WERI-Rb-1 (cell line): ENCODE results near the gene TCTN1.

Experiments
- DNase-seq: peaks from one replicate; pipeline ENCODE4 v3.0.0-alpha.2; 2020
- H3K27ac ChIP-seq: fragments of 250-450 bp; sonication (Bioruptor Pico); 2 replicates; pipeline ENCODE4 v1.5.1; 2020; ENCODE audit warnings: mild to moderate bottlenecking, moderate library complexity
- H3K27me3 ChIP-seq: fragments of 250-450 bp; sonication (Bioruptor Pico); 2 replicates; pipeline ENCODE4 v1.5.1; 2021; ENCODE audit warnings: mild to moderate bottlenecking, low read depth, moderate library complexity; ENCODE audit not compliant: insufficient read depth, severe bottlenecking
- H3K36me3 ChIP-seq: fragments of 250-450 bp; sonication (Bioruptor Pico); 2 replicates; pipeline ENCODE4 v1.5.1; 2020; ENCODE audit warnings: mild to moderate bottlenecking, moderate library complexity
- H3K4me3 ChIP-seq: 2 replicates; pipeline ENCODE4 v1.5.1; 2011; ENCODE audit warnings: low read depth, mild to moderate bottlenecking, control low read depth, low read length
- H3K9me3 ChIP-seq: fragments of 250-450 bp; sonication (Bioruptor Pico); 2 replicates; pipeline ENCODE4 v1.5.1; 2021; ENCODE audit warnings: mild to moderate bottlenecking, moderate library complexity; ENCODE audit not compliant: severe bottlenecking
- TF ChIP-seq, protein P1 (sequence below): IDR thresholded peaks from 2 replicates; pipeline ENCODE4 v1.5.1; 2011; ENCODE audit warnings: low read depth, mild to moderate bottlenecking, control low read depth, inconsistent platforms, low read length

TCTN1 gene

DNA sequence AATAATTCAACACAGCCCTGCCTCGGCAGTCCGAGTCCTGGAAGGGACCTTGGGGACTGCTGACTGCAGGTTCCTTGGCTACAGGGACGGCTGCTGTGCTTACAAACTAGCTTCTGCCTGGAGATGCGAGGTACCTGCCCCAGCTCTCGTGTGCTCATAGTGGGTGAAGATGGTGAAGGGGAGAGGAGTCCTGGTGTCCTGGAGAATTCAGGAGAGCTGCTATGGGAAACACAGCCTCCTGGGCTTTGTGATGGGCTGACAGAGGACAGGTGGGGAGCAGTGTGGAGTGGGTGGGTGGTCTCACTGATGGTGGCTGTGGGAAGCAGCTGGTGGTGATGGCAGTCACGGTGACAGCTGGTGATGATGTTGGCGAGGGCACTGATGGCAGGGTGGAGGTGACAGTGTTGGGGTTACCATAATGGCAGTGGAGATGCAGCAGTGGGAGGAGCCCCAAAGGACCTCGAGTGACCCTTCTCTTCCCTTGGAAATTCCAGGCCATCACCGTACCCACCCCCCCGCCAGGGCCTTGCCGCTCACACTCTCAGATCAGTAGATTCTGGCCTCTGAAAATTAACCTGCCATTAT is 42.2 kb downstream of the TCTN1 start:
- H3K27ac ChIP-seq, result no peak overlapping the region
- no peaks in the 10 kb centered on the region for H3K9me3 ChIP-seq
- no peaks in the 10 kb centered on the region for H3K27me3 ChIP-seq
- H3K4me3 ChIP-seq, result no peak overlapping the region
- no peaks in the 10 kb centered on the region for H3K36me3 ChIP-seq
- TF ChIP-seq, protein P1, sequence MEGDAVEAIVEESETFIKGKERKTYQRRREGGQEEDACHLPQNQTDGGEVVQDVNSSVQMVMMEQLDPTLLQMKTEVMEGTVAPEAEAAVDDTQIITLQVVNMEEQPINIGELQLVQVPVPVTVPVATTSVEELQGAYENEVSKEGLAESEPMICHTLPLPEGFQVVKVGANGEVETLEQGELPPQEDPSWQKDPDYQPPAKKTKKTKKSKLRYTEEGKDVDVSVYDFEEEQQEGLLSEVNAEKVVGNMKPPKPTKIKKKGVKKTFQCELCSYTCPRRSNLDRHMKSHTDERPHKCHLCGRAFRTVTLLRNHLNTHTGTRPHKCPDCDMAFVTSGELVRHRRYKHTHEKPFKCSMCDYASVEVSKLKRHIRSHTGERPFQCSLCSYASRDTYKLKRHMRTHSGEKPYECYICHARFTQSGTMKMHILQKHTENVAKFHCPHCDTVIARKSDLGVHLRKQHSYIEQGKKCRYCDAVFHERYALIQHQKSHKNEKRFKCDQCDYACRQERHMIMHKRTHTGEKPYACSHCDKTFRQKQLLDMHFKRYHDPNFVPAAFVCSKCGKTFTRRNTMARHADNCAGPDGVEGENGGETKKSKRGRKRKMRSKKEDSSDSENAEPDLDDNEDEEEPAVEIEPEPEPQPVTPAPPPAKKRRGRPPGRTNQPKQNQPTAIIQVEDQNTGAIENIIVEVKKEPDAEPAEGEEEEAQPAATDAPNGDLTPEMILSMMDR, result no peak
- no peak for DNase-seq

DNA sequence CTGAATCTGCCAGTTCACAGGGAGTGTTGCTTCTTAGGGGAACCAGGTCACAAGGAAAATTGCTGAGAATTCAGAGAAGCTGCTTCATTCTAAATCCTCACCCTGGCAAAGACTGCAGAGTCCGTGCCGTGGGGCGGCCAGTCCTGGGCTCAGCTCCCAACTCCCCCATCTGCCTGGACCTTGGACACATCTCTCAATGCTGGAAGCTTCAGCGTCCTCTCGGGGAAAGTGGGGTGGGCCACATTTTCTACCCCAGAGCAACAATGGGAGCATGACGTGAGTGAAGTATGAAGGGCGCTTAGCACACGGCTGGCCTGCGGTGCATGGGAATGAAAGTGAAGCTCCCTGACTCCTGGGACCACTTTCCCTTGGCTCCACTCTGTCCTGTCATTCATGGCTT is 43.8 kb downstream of the TCTN1 start:
- no peak for DNase-seq
- Histone ChIP-seq H3K36me3 (no peaks in the 10 kb centered on the region), H3K27ac (no peak overlapping the region), H3K4me3 (no peak overlapping the region), H3K27me3 (no peaks in the 10 kb centered on the region), H3K9me3 (no peaks in the 10 kb centered on the region)
- TF ChIP-seq, protein P1, result no peak

DNA sequence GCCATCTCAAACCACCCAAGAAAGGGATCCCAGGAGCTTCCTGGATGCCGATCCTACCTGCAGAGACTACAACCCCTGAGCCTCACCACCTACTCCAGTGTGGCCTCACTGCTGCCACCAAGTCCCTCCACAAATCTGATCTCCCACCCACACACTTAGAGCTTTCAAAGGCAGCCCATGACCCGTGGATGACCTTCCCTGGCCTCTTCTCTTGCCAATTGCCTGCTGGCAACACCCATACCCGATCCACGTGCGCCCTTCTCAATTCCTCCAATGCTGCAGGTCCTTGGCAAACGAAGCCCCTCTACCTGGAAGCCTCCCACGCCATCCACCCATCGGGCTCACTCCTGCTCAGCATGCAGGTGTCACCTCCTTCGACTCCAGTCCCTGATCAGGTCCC is 44.3 kb downstream of the TCTN1 start:
- Histone ChIP-seq H3K36me3 (no peaks in the 10 kb centered on the region), H3K27ac (no peak overlapping the region), H3K9me3 (no peaks in the 10 kb centered on the region), H3K27me3 (no peaks in the 10 kb centered on the region), H3K4me3 (no peak overlapping the region)
- TF ChIP-seq, protein P1, result no peak
- DNase-seq, result no peak

- H3K27me3 ChIP-seq, result no peaks in the 10 kb centered on the region
- TF ChIP-seq, protein P1, result no peak
- H3K36me3 ChIP-seq, result no peaks in the 10 kb centered on the region
- no peak overlapping the region for H3K4me3 ChIP-seq
- DNase-seq, result no peak
- no peaks in the 10 kb centered on the region for H3K9me3 ChIP-seq
- H3K27ac ChIP-seq, result no peak overlapping the region
Observed at GRCh38 chr12:110658878-110659277, 44.9 kb downstream of the TCTN1 start.

DNA sequence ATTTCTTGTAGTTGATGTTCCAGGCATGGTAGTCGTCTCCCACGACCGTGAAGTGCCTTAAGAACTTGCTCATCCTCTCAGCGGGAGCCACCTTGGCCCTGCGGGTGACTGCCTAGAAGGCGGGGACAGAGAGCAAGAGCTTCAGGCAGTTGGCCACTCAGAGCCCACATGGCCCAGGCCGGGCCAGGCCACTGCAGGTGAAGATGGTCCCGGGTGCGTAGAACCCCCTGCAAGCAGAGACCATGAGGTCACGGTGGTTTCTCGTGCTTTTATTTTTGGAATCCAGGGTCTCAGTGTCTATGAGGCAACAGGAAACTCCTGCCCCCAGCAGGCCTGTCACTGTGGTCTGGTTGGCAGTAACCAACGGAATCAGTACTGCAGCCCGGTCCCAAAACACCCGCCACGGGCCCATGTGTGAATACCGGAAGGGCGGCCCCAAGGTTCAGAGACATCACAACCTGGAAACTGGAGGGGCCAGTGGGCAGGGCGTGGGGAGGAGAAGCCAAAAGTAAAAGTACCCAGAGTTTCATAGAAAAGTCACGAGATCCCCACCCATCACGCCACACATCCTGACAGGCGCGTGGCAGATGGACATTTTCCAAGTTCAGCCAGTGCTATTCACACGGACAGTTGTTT is 47.5 kb downstream of the TCTN1 start:
- DNase-seq, result no peak
- Histone ChIP-seq H3K9me3 (peaks cover 2% of the 10 kb centered on the region), H3K27ac (no peak overlapping the region), H3K4me3 (no peak overlapping the region), H3K27me3 (no peaks in the 10 kb centered on the region), H3K36me3 (no peaks in the 10 kb centered on the region)
- TF ChIP-seq, protein P1, result no peak

GRCh38 chr12:110666892-110667291 is 53.0 kb downstream of the TCTN1 start:
- peaks cover 2% of the 10 kb centered on the region for H3K9me3 ChIP-seq
- no peak overlapping the region for H3K4me3 ChIP-seq
- no peak overlapping the region for H3K27ac ChIP-seq
- H3K27me3 ChIP-seq, result no peaks in the 10 kb centered on the region
- TF ChIP-seq, protein P1, result no peak
- no peaks in the 10 kb centered on the region for H3K36me3 ChIP-seq
- no peak for DNase-seq
